IPS DF 4.7 (cell line): ENCODE data around the gene CYP11A1.
"Not testable (repeated sequence)": the region's sequence is repeated elsewhere in the genome, so short reads cannot be mapped to it uniquely, and the experiment has no call there.

Experiments
- DNase-seq: peaks from one replicate; pipeline ENCODE4 v3.0.0-alpha.2; 2013; ENCODE audit warnings: low spot score; ENCODE audit errors: extremely low read depth

Gene CYP11A1

DNA sequence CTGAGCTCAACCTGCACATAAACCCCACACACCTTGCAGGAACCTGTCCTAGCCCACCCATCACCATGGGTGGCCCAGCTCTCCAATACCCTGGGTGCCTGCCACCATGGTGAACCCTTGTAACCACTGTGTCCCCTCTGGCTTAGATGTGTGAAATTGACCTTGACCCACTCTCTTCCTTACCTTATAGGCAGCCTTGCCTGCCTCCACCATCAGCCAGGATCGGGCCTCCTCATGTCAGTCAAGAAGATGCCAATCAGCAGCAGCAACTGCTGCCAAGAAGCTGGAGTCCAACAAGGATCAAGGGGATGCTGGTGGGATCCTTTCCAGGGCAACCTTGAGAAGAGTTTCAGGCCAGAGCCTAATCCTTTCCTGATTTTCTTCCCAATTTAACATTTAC lies 8.8 kb upstream of the CYP11A1 start:
- no peak for DNase-seq

DNA sequence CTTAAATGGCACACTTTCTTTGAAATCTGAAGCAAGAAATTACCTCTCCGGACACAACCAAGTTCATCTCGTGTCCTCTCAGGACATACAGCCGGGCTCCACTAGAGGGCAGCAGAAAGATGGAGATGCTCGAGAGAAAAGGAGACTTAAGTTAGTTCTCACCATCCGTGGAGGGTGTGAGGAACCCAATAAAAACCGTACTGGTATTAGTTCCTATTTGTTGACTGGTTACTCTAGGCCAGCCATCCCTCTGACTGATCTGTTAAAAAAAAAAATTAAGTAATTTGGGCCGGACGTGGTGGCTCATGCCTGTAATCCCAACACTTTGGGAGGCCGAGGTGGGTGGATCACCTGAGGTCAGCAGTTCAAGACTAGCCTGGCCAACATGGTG lies 7.9 kb upstream of the CYP11A1 start:
- DNase-seq: no peak

DNA sequence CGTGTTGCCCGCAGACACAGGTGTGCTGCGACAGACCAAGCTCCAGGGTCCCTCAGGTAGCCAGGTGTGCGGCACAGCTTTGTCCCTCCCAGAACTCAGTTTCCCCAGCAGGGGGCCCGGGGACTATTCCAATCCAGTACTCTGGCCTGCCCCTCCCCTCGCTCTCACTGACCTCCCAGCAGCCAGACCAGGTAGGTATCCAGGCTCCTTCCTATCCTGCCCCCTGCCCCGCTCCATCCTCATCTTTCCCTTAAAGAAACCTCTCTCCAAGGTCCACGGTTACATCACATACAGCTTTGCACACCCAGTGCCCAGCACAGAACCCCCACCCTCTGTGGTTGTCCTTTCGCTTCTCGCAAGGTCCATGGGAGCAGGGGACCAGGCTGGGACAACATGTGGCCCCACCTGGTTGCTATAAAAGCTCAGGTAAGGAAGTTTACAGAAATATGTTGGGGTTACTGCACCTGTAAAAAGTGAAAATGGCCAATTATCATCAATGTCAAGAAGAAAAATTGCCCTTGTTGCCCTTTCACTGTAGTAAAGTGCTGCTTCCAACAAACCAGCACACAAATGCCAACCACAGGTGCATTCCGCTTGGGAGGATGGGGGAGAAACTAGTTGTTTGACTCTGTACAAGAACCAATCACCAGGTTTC lies 7.3 kb upstream of the CYP11A1 start:
- no peak for DNase-seq

DNA sequence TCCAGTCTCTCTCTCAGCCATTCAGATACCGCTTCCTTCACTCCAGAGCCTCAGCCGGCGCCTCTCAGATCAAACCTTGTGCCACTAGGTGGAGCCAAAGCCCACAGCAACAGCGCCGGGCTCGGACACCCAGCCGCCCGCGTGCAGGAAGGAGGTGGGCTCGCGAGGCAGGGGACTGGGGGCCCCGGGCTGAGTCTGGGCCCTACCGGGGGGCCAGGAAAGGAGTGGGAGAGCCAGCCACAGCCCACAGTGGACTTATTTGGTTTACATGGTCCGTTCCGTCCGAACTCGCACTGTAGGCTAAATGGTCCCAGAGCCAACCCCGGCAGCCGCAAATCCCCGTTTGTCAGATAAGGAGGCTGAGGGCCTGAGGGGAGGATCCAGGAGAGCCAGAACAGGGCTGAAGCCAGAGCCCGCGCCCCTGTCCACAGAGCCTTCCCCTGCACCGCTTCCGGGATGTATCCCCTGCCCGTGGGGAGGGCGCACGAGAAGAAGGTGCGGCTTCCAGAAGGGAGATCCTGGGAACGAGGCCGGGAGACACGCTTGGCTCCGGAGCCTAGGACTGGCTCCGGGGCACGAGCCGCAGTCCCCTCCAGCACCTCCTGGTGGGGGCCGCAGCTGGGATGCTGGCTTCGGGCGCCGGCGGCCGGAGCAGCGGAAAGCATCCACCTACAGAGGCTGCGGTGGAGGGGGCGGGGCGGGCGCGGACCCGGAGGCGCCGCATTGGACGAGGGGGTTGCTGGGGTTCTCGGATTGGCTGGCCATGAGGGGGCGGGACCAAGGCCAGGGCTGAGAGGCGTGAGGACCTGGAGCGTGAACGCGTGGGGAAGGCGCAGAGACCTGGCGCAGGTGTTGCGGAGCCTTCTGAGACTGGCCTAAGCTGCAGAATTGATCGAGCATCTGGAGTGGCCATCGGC lies 6.5 kb upstream of the CYP11A1 start:
- DNase-seq: no peak

DNA sequence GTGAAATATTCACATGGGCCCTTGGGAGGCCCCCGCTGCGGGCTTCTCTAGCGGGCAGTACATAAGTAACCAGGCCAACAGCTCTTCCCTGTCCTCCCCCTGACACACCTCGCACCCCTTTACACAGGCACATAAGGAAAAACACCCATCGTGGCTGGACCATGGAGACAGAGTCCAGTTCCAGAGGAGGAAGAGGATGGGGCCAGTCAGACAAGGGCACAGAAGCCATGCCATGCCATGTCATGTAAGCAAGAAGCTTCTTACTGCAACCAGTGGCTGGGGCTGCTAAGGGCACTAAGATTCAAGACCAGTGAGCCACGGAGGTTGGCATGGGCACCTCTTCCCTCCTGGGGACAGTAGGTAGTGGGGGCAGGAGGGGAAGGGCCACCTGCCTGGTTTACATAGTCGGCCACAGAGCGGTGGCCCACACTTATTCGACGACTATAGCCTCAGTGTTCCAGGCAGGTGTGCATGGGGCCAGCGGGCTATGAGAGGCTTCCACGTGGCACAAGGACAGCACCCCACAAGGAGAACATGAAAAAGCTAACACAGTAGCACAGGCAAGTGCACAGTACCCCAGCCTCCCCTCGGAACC lies 5.7 kb upstream of the CYP11A1 start:
- DNase-seq: no peak

DNA sequence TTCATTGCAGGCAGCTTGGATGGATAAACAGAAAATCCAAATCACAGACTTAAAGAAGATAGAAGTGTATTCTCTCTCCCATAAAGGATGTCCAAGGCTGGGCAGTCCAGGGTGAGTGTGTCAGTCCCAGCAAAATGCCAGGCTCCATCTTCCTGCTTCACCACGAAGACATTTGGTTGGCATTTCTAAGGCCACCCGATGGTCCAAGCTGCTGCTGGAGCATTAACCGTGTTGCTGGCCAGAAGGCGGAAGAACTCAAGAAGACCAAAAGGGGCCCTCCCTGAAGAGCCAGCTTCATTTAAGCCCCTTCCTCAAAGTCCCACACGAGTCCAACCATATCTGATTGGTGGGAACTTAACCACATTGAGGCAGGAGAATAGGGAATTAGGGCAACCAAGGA lies 3.0 kb upstream of the CYP11A1 start:
- DNase-seq: no peak

DNA sequence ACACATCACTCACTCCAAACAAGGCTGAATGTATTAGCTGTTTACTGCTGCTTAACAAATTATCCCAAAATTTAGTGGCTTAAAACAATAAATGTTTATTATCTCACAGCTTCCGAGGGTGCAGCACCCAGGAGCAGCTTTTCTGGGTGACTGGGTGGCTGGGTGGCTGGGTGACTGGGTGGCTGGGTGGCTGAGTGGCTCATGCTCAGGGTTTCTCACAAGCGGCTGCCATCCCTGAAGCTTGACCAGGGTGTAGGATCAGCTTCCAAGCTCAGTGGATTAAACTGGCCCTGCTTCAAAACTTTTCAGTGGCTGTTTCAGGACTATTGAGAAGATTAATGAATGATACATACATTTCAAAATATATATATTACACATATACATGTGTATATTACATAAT lies 2.3 kb upstream of the CYP11A1 start:
- DNase-seq: no peak

DNA sequence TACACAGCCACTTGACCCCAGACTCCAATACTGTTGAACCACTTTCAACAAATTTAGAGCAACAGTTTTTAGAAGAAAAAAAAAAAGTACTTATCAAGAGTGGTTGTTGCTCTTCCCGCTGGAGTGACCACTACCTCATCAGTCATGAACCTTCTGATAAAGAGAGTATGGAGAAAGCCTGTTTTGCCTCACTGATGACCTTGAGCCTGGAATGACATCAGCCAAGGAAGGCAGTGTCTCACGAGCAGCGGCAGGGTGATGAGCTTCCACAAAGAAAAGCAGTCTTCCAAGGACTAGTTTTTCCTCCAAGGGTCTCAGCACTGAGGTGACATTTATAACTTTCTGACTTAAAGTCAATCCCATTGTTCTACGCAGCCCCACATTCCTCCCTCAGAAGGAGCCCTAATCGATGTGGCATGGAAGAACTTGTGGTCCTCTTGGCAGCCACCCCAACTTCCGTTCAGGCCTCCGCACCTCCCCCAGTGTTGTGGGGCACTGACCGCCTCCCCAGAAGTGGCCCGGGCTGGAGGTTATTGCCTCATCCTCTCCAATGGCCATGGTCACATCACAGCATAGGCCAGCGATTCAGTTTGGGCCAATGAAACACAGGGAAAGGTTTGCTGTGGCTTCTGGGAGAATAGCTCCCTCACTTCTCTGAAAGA lies 1.8 kb upstream of the CYP11A1 start:
- DNase-seq: no peak

DNA sequence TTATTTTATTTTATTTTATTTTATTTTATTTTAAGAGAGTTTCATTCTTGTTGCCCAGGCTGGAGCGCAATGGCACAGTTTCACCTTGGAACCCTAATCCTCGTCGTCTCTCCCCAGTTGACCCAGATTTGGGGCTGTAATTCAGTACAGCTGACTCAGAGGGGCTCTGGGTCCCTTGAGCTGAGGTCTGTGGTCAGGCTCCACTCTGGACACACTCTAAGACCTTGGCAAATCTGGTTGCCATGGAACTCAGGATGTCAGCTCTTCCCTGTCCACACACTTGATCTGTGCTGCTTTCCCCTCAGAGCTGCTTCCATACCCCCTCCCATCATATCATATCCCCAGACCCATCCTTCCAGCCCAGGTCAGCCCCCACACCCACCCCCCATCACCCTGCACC lies 675 bp upstream of the CYP11A1 start:
- DNase-seq: no peak

DNA sequence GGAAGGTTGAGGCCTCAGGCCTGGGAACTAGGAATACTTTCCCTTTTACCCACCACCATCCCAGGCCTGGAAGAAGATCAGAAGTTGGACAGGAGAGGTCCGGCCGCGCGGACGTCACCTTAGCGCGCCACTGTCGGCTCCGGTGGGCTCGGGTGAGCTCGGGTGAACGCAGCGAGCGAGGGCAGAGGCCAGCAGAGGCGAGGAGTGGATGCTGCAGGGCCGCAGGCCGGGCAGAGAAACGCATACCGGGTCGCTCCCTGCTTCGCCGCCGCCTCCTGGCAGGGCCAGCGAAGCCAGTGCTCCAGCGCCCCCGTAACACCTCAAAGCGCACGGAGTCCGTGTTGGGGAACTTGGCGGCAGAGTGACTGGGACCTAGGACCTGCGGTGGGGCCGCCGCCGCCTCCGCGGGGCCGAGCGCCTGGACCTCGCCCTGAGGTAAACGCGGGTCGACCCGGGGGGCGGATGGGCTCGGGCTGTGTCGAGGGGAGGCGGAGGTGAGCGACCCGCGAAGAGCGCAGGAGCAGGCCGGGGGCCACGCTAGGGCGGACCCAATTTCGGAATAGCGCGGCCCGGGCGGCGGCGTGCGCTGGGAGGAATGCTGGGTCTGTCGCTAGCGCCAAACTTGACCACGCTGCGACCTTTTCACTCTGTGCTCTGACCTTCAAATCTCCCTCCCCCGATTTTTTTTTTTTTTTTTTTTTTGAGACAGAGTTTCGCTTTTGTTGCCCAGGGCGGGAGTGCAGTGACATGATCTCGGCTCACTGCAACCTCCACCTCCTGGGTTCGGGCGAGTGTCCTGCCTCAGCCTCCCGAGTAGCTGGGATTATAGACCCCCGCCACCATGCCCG lies 1.6 kb downstream of the CYP11A1 start:
- no peak for DNase-seq

DNA sequence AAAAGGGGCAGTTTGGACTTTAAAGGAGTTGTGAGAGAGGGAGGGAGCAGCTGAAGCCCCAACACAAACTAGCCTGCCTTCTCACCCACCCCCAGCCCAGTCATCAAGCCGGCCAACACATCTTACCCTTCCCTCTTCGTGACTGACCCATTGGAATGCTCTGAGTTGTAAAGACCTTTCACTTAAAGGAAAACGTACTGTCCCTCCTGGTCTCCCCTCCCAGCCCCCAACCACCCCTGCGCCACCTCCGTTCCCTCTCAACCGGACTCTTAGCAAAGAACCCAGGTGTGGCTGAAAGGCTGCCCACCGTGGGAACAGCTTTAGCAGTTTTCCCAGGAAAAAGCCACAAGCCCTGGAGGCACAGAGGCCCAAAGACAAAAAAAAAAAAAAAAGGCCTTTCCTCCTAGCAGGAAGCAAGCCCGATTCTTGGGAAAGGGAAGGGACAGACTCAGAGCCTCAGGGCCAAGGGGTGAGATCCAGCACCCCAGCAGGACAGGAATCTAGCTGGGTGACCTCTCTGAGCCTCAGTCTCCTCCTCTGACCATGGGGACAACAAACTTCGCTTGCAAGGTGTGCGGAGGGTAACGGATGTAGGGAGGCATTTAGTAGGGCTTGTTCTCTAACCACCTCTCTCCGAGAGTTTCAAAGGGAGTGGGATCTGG lies 2.4 kb downstream of the CYP11A1 start:
- DNase-seq: no peak

DNA sequence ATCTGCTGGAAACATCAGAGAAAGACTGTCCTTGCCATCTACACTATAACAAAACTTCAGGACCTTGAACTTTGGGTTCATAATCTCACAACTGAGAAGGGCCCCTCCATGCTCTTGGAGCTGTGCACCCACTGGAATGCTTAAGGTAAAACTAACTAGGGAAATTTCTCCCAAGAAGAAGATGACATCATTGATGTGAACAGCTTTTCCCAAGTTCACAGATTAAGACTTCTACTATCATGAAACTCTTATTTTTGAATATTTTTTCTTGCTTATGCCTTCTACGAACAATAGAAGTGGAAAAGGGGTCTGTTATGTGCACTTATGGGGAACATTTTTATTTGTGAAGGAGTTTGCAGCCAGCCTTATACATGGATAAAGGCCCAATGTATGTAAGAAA lies 5.0 kb downstream of the CYP11A1 start:
- no peak for DNase-seq

DNA sequence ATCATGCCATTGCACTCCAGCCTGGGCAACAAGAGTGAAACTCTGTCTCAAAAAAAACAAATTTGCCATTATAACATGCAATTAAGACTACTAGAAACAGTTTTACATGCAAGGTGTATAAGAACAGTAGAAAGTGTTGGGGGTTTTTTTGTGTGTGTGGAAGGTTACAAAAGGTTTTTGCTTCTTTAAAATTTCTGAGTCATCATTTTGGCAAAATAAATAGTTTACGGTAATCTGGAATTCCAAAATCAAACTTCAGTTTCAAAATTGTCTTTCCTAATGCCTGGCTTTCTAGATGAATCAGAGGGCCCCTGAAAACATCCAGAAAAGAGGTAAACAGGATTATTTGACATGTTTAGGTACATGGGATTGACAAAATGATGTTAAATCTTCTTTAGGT lies 6.6 kb downstream of the CYP11A1 start:
- not testable (repeated sequence) for DNase-seq

DNA sequence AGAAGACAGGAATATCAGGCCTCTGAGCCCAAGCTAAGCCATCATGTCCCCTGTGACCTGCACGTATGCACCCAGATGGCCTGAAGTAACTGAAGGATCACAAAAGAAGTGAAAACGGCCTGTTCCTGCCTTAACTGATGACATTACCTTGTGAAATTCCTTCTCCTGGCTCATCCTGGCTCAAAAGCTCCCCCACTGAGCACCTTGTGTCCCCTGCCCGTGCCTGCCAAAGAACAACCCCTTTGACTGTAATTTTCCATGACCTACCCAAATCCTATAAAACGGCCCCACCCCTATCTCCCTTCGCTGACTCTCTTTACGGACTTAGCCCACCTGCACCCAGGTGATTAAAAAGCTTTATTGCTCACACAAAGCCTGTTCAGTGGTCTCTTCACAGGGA lies 8.1 kb downstream of the CYP11A1 start:
- DNase-seq: not testable (repeated sequence)

DNA sequence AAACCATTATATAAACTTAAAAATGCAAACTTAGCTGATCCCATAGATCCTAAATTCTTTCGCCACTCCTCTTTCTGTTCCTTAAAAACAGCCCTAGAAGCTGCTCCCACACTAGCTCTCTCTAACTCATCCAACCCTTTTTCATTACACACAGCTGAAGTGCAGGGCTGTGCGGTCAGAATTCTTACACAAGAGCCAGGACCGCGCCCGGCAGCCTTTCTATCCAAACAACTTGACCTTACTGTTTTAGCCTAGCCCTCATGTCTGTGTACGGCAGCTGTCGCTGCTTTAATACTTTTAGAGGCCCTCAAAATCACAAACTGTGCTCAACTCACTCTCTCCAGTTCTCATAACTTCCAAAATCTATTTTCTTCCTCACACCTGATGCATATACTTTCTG lies 9.9 kb downstream of the CYP11A1 start:
- not testable (repeated sequence) for DNase-seq

DNA sequence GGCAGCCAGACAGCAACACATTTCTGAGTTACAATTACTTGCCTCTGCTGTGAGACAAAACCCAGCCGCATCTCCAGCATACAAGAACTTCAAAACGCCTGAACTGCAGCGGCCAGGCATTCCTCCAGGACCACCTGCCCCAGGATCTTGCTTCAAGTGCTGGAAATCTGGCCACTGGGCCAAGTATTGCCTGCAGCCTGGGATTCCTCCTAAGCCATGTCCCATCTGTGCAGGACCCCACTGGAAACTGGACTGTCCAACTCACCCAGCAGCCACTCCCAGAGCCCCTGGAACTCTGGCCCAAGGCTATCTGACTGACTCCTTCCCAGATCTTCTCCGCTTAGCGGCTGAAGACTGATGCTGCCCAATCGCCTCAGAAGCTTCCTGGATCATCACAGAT lies 11.4 kb downstream of the CYP11A1 start:
- not testable (repeated sequence) for DNase-seq

DNA sequence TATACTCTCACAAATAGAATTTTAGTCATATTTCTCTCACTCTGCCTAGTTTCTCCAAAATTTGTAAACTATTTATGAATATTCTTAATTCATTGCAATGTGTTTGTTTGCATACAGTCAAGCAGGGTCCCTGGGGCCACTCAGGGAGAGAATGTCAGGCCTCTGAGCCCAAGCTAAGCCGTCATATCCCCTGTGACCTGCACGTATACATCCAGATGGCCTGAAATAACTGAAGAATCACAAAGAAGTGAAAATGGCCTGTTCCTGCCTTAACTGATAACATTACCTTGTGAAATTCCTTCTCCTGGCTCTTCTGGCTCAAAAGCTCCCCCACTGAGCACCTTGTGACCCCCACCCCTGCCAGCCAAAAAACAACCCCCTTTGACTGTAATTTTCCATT lies 13.5 kb downstream of the CYP11A1 start:
- DNase-seq: not testable (repeated sequence)

DNA sequence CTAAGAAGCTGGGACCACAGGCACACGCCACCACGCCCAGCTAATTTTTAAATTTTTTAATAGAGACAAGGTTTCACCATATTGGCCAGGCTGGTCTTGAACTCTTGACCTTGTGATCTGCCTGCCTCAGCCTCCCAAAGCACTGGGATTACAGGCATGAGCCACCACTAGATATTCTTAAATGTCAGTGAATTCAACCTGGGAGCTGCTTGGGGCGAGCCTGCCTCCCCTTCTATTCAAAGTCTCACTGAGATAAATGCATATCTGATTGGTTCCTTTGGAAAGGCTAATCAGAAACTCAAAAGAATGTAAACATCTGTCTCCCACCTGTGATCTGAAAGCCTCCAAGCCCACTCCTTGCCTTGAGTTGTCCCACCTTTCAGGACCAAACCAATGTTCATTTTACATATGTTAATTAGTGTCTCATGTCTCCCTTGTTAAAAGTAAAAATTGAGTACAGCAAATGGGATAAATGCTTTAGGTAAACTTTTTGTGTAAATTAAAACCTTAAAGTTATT lies 15.0 kb downstream of the CYP11A1 start:
- no peak for DNase-seq

DNA sequence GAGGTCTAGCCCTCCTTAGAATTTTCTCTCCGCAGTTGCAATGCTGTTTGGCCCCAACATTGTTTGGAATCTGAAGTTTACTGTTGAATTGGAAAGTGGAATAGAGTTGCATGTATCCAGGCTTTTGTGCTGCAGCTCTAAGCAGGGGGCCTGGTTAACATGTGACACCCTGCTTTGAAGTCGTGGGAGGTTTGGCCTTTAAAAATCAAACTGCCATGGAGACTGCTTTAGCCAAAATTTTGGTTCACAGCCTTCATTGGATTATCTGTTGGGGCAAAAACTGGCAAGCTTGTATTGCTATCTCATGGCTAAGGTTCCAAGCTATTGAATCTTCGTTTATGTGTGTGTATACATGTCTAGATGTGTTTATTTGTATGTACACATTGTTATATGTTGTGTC lies 15.8 kb downstream of the CYP11A1 start:
- no peak for DNase-seq
